GM12878 (cell line): ENCODE measurements around the gene EEFSEC. TPM values are rescaled to one million over a fixed set of nuclear protein-coding genes. Genes with fewer than 3 reads are reported as not detected.

Experiments used
- CBFB ChIP-seq: IDR thresholded peaks from 2 replicates; pipeline ENCODE4 v1.6.1; 2016; ENCODE audit warnings: antibody characterized with exemption, low read depth
- E2F8 ChIP-seq: fragments of 450-650 bp; IDR thresholded peaks from 2 replicates; pipeline ENCODE4 v1.6.1; 2018; ENCODE audit warnings: mild to moderate bottlenecking, low read depth, moderate library complexity; ENCODE audit not compliant: partially characterized antibody
- GATAD2B ChIP-seq: fragments of 450-650 bp; conservative IDR thresholded peaks from 2 replicates; pipeline ENCODE4 v1.6.1; 2017; ENCODE audit warnings: low read depth, mild to moderate bottlenecking, moderate library complexity
- POLR2A ChIP-seq: IDR thresholded peaks from 2 replicates; pipeline ENCODE4 v1.6.1; 2011; ENCODE audit warnings: low read depth, mild to moderate bottlenecking, low read length
- RELB ChIP-seq: fragments of 450-650 bp; IDR thresholded peaks from 2 replicates; pipeline ENCODE4 v1.6.1; 2017; ENCODE audit warnings: low read depth, mild to moderate bottlenecking, moderate library complexity
- polyA plus RNA-seq, 11 experiments: library from polyadenylated mRNA; depleted of rRNA in 4 of 11; unstranded in 6 of 11; stranded (reverse) in 5 of 11; fragments of >200 nt; fragmentation: Nextera tagmentation in 4 of 11; fragmentation: Illumina TruSeq in 1 of 11; extraction: Ambion mirVana in 4 of 11; extraction: Trizol in 1 of 11; gene quantifications; 1 replicate in 1 of 11; 2 replicates in 10 of 11; pipeline versions ENCODE4 v1.2.1 to v1.2.3, GENCODE V29; 2011 to 2016; ENCODE audit warnings: inconsistent platforms in 2 of 11, missing spikeins in 2 of 11, low read depth in 1 of 11
- total RNA-seq, 4 experiments: library from RNA; depleted of rRNA in 3 of 4; stranded (reverse); fragments of >200 nt in 3 of 4; fragmentation: Illumina TruSeq in 1 of 4; extraction: Trizol in 1 of 4; gene quantifications; 2 replicates each; pipeline versions ENCODE4 v1.2.1 to v1.2.3, GENCODE V29; 2013 to 2021
- TF ChIP-seq, protein P1 (sequence below), 3 experiments: IDR thresholded peaks in 2 of 3; conservative IDR thresholded peaks in 1 of 3; 2 replicates each; pipeline ENCODE4 v1.5.1; 2011; ENCODE audit warnings: low read depth in 3 of 3, low read length in 3 of 3, mild to moderate bottlenecking in 3 of 3, control low read depth in 2 of 3, moderate library complexity in 2 of 3, inconsistent platforms in 1 of 3, mixed read lengths in 1 of 3; ENCODE audit not compliant: control insufficient read depth in 2 of 3, insufficient read depth in 1 of 3; ENCODE audit errors: extremely low read depth in 1 of 3

The EEFSEC gene
- total and polyA plus RNA-seq, 10 of the 15 experiments (the other 5 are each of a cell fraction or from before 2014, with no cell fraction given) = 0.29 to 29.1 (median 16.1) TPM

GRCh38 chr3:128343287-128344051 lies 190.2 kb downstream of the EEFSEC start (continued):
- no peak for TF ChIP-seq E2F8
- no peak for TF ChIP-seq RELB
- TF ChIP-seq CBFB = no peak
- TF ChIP-seq POLR2A = no peak
- no peak for TF ChIP-seq GATAD2B
- TF ChIP-seq, protein P1, sequence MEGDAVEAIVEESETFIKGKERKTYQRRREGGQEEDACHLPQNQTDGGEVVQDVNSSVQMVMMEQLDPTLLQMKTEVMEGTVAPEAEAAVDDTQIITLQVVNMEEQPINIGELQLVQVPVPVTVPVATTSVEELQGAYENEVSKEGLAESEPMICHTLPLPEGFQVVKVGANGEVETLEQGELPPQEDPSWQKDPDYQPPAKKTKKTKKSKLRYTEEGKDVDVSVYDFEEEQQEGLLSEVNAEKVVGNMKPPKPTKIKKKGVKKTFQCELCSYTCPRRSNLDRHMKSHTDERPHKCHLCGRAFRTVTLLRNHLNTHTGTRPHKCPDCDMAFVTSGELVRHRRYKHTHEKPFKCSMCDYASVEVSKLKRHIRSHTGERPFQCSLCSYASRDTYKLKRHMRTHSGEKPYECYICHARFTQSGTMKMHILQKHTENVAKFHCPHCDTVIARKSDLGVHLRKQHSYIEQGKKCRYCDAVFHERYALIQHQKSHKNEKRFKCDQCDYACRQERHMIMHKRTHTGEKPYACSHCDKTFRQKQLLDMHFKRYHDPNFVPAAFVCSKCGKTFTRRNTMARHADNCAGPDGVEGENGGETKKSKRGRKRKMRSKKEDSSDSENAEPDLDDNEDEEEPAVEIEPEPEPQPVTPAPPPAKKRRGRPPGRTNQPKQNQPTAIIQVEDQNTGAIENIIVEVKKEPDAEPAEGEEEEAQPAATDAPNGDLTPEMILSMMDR (IDR thresholded peaks at IDR 0.05 in 2 of 3, conservative IDR thresholded peaks at IDR 0.05 in 1 of 3; ENCODE audit: control insufficient read depth in 2 of 3, extremely low read depth in 1 of 3, insufficient read depth in 1 of 3, low read depth in 3 of 3, low read length in 3 of 3) = no peak
